HEK293 (cell line): Measurements from ENCODE around the gene UCK1.

ENCODE experiments used
- CTCF ChIP-seq: fragments of 450-650 bp; formaldehyde crosslinking; IDR thresholded peaks from 2 replicates; pipeline ENCODE4 v1.5.1; 2016; ENCODE audit warnings: missing biosample characterization, missing genetic modification characterization
- MYNN ChIP-seq: fragments of 450-650 bp; formaldehyde crosslinking; IDR thresholded peaks from 2 replicates; pipeline ENCODE4 v1.5.1; 2016; ENCODE audit warnings: missing biosample characterization, missing genetic modification characterization, borderline replicate concordance
- SP7 ChIP-seq: fragments of 450-650 bp; formaldehyde crosslinking; IDR thresholded peaks from 2 replicates; pipeline ENCODE4 v1.5.1; 2016; ENCODE audit warnings: missing biosample characterization, missing genetic modification characterization
- ZNF175 ChIP-seq: fragments of 450-650 bp; formaldehyde crosslinking; IDR thresholded peaks from 2 replicates; pipeline ENCODE4 v1.5.1; 2016; ENCODE audit warnings: missing biosample characterization, missing genetic modification characterization
- TF ChIP-seq, protein P1 (sequence below): fragments of 450-650 bp; formaldehyde crosslinking; IDR thresholded peaks from 2 replicates; pipeline ENCODE4 v1.5.1; 2016; ENCODE audit warnings: missing biosample characterization, missing genetic modification characterization
- TF ChIP-seq, protein P2 (sequence below): fragments of 450-650 bp; formaldehyde crosslinking; IDR thresholded peaks from 2 replicates; pipeline ENCODE4 v1.5.1; 2016; ENCODE audit warnings: missing biosample characterization, missing genetic modification characterization

GRCh38 chr9:131492070-131492469, 39.0 kb downstream of the UCK1 start:
- no peak for TF ChIP-seq CTCF (tag by site-specific recombination)
- TF ChIP-seq, protein P1, sequence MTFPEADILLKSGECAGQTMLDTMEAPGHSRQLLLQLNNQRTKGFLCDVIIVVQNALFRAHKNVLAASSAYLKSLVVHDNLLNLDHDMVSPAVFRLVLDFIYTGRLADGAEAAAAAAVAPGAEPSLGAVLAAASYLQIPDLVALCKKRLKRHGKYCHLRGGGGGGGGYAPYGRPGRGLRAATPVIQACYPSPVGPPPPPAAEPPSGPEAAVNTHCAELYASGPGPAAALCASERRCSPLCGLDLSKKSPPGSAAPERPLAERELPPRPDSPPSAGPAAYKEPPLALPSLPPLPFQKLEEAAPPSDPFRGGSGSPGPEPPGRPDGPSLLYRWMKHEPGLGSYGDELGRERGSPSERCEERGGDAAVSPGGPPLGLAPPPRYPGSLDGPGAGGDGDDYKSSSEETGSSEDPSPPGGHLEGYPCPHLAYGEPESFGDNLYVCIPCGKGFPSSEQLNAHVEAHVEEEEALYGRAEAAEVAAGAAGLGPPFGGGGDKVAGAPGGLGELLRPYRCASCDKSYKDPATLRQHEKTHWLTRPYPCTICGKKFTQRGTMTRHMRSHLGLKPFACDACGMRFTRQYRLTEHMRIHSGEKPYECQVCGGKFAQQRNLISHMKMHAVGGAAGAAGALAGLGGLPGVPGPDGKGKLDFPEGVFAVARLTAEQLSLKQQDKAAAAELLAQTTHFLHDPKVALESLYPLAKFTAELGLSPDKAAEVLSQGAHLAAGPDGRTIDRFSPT (tag by site-specific recombination) = no peak
- TF ChIP-seq ZNF175 (tag by site-specific recombination) = no peak
- TF ChIP-seq SP7 (tag by site-specific recombination) = no peak
- TF ChIP-seq, protein P2, sequence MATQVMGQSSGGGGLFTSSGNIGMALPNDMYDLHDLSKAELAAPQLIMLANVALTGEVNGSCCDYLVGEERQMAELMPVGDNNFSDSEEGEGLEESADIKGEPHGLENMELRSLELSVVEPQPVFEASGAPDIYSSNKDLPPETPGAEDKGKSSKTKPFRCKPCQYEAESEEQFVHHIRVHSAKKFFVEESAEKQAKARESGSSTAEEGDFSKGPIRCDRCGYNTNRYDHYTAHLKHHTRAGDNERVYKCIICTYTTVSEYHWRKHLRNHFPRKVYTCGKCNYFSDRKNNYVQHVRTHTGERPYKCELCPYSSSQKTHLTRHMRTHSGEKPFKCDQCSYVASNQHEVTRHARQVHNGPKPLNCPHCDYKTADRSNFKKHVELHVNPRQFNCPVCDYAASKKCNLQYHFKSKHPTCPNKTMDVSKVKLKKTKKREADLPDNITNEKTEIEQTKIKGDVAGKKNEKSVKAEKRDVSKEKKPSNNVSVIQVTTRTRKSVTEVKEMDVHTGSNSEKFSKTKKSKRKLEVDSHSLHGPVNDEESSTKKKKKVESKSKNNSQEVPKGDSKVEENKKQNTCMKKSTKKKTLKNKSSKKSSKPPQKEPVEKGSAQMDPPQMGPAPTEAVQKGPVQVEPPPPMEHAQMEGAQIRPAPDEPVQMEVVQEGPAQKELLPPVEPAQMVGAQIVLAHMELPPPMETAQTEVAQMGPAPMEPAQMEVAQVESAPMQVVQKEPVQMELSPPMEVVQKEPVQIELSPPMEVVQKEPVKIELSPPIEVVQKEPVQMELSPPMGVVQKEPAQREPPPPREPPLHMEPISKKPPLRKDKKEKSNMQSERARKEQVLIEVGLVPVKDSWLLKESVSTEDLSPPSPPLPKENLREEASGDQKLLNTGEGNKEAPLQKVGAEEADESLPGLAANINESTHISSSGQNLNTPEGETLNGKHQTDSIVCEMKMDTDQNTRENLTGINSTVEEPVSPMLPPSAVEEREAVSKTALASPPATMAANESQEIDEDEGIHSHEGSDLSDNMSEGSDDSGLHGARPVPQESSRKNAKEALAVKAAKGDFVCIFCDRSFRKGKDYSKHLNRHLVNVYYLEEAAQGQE (tag by site-specific recombination) = no peak
- TF ChIP-seq MYNN (tag by site-specific recombination) = no peak
